ENCODE measurements around the gene SLC45A2. TPM values are rescaled to one million over a fixed set of nuclear protein-coding genes. Genes with fewer than 3 reads are reported as not detected.

Gene SLC45A2
- polyA plus RNA-seq, 1 of the 3 experiments (the other 2 are of a cell fraction), result 0.02 TPM

GRCh38 chr5:33958176-33958575, 26.3 kb downstream of the SLC45A2 start:
- Histone ChIP-seq H2AFZ (ENCODE audit: low read depth) (no peak overlapping the region), H3K27ac (ENCODE audit: low read depth in 2 of 2, low read length in 1 of 2) (no peak overlapping the region), H3K9me2 (no peaks in the 10 kb centered on the region), H3K79me2 (ENCODE audit: insufficient read depth) (no peaks in the 10 kb centered on the region), H3K4me3 (ENCODE audit: low read depth in 2 of 2, low read length in 1 of 2) (no peak overlapping the region), H3K27me3 (ENCODE audit: insufficient read depth) (no peaks in the 10 kb centered on the region; the same call in 1 of the 2 replicates), H3K36me3 (replicated peaks in 1 of 2; ENCODE audit: control insufficient read depth in 1 of 2, insufficient read depth in 2 of 2, low read length in 1 of 2) (no peaks in the 10 kb centered on the region), H3K9me3 (no peaks in the 10 kb centered on the region), H3K9ac (no peak overlapping the region), H3F3A (replicated peaks; ENCODE audit: insufficient read depth) (no peaks in the 10 kb centered on the region), H3K4me1 (ENCODE audit: control insufficient read depth in 1 of 2, insufficient read depth in 2 of 2, low read depth in 1 of 2, low read length in 1 of 2) (no peaks in the 10 kb centered on the region), H4K20me1 (ENCODE audit: insufficient read depth) (no peaks in the 10 kb centered on the region), H3K4me2 (no peak overlapping the region)
- POLR2A ChIA-PET, result no interaction called here
- WGBS (ENCODE audit: low lambda C conversion rate), result 47% methylated on average over 2 of the region's 2 CpGs
- CTCF ChIA-PET, result no interaction called here
- TF ChIP-seq GATA2 (CRISPR knock-in tag; IDR thresholded peaks at IDR 0.05) (no peak), NFIC (IDR thresholded peaks at IDR 0.05; ENCODE audit: borderline replicate concordance) (no peak), RCOR1 (IDR thresholded peaks at IDR 0.05; ENCODE audit: low read length) (no peak), JUND (IDR thresholded peaks at IDR 0.05) (no peak), GABPA (IDR thresholded peaks at IDR 0.05; ENCODE audit: low read depth) (no peak), EP300 (IDR thresholded peaks at IDR 0.05; ENCODE audit: borderline replicate concordance in 1 of 2, low read depth in 1 of 2, low read length in 1 of 2) (no peak), PBX3 (IDR thresholded peaks at IDR 0.05) (no peak), USF2 (IDR thresholded peaks at IDR 0.05; ENCODE audit: borderline replicate concordance, low read depth, low read length) (no peak), CTCF (IDR thresholded peaks at IDR 0.05) (no peak), RXRA (IDR thresholded peaks at IDR 0.05; ENCODE audit: borderline replicate concordance, low read depth) (no peak), MAX (IDR thresholded peaks at IDR 0.05; ENCODE audit: low read depth) (no peak), ZBTB33 (IDR thresholded peaks at IDR 0.05; ENCODE audit: borderline replicate concordance, low read depth) (no peak), TAF1 (IDR thresholded peaks at IDR 0.05; ENCODE audit: borderline replicate concordance, low read depth, low read length) (no peak), USF1 (IDR thresholded peaks at IDR 0.05; ENCODE audit: borderline replicate concordance, low read depth) (no peak), IRF3 (IDR thresholded peaks at IDR 0.05; ENCODE audit: low read depth, low read length) (no peak)
- DNase-seq, result no peak
